Epithelial cell of proximal tubule (primary cell): ENCODE measurements around the gene MEIS1. TPM values are rescaled to one million over a fixed set of nuclear protein-coding genes. Genes with fewer than 3 reads are reported as not detected.

Experiments
- DNase-seq: peaks from one replicate; pipeline ENCODE4 v3.0.0-alpha.2; 2011; ENCODE audit warnings: low read depth
- H3K4me3 ChIP-seq: 2 replicates; pipeline ENCODE4 v1.5.1; 2011; ENCODE audit warnings: low read depth, mild to moderate bottlenecking, low read length
- total RNA-seq: library from RNA; depleted of rRNA; stranded (reverse); fragments of >200 nt; gene quantifications from 2 replicates; pipeline ENCODE4 v1.2.3, GENCODE V29; 2015
- TF ChIP-seq, protein P1 (sequence below): conservative IDR thresholded peaks from 2 replicates; pipeline ENCODE4 v1.5.1; 2012; ENCODE audit warnings: low read depth, mild to moderate bottlenecking, low read length

Gene MEIS1
- total RNA-seq, 1 donor from 2014 or later, result 0.23 TPM

DNA sequence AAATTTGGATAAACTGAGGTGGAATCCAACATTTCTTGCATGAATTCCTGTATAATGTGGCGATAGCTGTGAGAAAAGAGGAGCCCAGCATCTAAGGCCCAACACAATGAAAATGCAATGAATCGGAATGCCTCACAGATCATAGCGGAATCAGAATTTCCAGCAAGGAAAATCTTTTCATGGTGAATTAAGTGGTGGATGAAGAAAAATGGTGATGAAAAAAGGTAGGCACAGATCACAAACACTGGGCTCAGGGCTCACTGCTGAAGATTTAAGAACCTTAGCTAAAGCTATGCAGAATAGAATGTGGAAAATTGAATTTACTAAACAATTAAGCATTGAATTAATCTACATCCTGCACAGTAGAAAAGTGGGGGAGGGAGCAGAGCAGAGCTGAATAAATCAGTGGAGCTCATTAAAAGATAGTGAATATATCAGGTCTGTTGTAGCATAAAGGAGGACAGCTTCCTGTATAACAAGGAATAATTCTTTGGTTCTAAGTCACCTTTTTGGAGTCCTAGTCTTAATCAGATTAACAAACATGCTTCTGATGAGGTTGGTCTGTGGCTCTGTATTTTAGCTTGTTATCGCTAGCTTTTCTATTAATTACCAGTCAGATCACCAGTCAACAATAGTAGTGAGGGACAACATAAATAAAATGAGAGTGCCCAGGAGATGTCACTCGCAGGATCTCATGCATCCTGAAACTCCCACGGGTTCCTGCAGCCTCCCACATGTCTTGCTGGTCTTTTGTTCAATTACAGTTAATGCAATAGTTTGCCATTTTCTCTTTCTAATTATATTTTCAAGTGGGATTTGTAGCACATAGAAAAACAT lies 27.0 kb downstream of the MEIS1 start:
- TF ChIP-seq, protein P1, sequence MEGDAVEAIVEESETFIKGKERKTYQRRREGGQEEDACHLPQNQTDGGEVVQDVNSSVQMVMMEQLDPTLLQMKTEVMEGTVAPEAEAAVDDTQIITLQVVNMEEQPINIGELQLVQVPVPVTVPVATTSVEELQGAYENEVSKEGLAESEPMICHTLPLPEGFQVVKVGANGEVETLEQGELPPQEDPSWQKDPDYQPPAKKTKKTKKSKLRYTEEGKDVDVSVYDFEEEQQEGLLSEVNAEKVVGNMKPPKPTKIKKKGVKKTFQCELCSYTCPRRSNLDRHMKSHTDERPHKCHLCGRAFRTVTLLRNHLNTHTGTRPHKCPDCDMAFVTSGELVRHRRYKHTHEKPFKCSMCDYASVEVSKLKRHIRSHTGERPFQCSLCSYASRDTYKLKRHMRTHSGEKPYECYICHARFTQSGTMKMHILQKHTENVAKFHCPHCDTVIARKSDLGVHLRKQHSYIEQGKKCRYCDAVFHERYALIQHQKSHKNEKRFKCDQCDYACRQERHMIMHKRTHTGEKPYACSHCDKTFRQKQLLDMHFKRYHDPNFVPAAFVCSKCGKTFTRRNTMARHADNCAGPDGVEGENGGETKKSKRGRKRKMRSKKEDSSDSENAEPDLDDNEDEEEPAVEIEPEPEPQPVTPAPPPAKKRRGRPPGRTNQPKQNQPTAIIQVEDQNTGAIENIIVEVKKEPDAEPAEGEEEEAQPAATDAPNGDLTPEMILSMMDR, result no peak
- no peak overlapping the region for H3K4me3 ChIP-seq
- no peak for DNase-seq

DNA sequence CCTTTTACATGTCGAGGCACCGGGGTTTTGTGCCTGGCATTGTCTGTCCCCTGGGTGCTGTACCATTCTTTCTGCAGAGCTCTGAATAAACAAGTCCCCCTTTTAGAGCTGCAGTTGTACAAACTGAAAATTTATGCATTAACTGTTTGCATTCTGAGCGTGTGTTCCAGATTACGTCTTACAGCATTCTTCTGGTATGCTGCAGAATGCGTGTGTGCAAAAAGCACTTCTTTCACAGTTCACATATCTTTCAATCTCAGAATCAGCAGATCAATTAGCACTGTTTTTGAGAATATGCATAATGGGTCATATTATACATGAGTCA lies 27.5 kb downstream of the MEIS1 start:
- no peak for DNase-seq
- H3K4me3 ChIP-seq, result no peak overlapping the region
- TF ChIP-seq, protein P1, result no peak

DNA sequence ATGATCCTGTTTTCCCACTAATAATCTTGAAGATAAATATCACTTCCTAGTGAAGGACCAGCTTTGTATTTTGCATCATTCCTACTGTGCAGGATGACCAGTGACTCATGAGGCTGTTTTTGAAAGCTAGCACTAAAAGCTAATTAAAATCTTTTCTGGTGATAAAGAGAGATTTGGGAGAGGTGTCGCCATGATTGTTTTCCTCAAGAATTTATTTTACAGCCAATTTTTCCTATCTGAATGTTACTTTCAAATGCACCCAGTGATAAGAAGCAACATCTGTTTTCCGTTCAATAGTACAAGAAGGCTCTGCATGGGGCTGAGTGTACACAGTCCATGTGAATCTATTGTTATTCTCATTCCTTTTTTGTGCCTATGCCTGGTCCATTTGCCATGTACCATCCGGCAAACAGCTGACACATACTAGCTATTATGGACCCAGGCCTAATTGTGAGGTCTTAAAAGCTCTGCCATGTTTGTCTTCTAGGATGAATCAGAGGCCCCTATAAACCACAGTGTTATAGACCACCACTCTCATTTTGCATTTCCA lies 28.4 kb downstream of the MEIS1 start:
- DNase-seq, result no peak
- TF ChIP-seq, protein P1, result no peak
- H3K4me3 ChIP-seq, result no peak overlapping the region

DNA sequence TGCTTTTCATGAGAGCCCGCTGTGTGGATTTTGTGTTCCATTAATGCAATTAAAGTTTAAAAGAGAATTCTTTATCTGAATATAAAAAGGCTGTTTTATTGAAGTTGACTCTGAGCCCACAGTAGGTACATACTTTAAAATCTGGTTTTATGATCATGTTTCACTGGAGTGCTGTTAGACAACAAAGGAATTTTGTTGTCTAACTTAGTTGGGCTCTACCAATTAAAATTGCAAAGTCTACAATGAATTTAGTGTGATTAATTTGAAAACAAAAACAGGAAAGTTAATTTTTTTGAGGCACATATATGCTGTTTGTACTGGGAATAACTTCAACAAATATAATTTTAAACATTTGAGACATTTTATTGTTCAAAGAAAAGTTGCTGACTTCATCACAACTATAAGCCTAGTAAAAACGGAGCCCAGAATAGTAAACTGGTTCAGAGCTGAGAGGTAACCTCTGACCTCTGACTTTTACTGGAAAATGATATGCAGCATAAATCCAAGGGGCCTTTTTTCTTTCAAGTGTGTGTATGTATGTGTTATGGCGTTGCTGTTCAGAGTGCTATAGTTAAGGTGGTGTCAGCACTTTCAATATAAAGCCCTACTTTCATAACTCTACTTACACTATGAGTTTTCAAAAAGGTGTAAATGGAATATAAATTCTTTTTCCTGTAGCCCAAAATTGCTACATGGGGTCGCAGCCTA lies 30.2 kb downstream of the MEIS1 start:
- TF ChIP-seq, protein P1, result no peak
- no peak overlapping the region for H3K4me3 ChIP-seq
- no peak for DNase-seq

DNA sequence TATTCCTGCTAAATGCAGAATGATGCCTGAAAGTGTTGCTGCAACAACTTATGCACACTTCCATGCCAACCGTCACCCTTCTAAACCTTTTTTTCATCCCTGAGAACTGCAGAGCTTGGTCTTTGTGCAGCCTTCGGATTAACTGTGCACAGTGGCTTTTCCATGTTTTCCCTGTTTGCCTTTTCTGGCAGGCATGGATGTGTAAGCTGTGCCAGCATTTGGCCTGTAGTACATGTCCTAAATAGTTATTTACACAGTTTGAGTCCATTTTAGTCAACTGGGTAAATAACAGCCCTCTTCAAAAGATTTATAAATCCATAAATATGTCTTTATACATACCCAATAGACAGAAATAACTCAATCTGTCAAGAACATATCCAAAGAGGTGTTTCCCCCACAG lies 31.5 kb downstream of the MEIS1 start:
- no peak for DNase-seq
- TF ChIP-seq, protein P1, result no peak
- H3K4me3 ChIP-seq, result no peak overlapping the region

DNA sequence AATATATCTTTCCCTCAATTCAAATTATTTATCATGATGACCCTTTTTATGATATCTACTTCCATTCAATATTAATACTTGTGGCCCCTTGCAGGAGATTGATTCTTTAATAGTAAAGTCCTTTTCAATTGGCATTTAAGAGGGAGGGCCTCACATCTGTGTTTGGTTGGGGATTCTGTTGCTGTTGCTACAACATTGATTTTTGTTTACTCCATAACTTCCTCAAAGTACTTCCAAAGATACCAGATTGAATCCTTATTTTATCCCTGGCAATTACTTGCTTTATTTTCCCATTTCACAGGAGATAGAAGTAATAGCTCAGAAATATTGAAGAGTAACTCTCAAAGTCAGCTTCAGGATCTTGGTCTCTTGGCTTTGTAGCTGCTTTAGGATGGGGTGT lies 32.8 kb downstream of the MEIS1 start:
- TF ChIP-seq, protein P1, result no peak
- no peak overlapping the region for H3K4me3 ChIP-seq
- DNase-seq, result no peak
